GM06990 (cell line): Measurements from ENCODE around the gene DALRD3.

Experiments
- DNase-seq: peaks from one replicate; pipeline ENCODE4 v3.0.0-alpha.2; 2011; ENCODE audit not compliant: insufficient read length; ENCODE audit errors: extremely low read depth
- H3K27me3 ChIP-seq: replicated peaks from 2 replicates; pipeline ENCODE4 v1.6.0; 2011; ENCODE audit warnings: low read length; ENCODE audit not compliant: control insufficient read depth, insufficient read depth
- H3K36me3 ChIP-seq: 2 replicates; pipeline ENCODE4 v1.5.1; 2011; ENCODE audit warnings: low read length; ENCODE audit not compliant: control insufficient read depth, insufficient read depth
- H3K4me3 ChIP-seq: replicated peaks from 2 replicates; pipeline ENCODE4 v1.5.1; 2011; ENCODE audit warnings: low read depth, mild to moderate bottlenecking, control low read depth, low read length
- CTCF ChIP-seq: IDR thresholded peaks from 2 replicates; pipeline ENCODE4 v1.5.1; 2011; ENCODE audit warnings: low read length, control low read depth, mild to moderate bottlenecking, inconsistent platforms; ENCODE audit not compliant: insufficient read depth, poor library complexity, severe bottlenecking

DALRD3 gene

DNA sequence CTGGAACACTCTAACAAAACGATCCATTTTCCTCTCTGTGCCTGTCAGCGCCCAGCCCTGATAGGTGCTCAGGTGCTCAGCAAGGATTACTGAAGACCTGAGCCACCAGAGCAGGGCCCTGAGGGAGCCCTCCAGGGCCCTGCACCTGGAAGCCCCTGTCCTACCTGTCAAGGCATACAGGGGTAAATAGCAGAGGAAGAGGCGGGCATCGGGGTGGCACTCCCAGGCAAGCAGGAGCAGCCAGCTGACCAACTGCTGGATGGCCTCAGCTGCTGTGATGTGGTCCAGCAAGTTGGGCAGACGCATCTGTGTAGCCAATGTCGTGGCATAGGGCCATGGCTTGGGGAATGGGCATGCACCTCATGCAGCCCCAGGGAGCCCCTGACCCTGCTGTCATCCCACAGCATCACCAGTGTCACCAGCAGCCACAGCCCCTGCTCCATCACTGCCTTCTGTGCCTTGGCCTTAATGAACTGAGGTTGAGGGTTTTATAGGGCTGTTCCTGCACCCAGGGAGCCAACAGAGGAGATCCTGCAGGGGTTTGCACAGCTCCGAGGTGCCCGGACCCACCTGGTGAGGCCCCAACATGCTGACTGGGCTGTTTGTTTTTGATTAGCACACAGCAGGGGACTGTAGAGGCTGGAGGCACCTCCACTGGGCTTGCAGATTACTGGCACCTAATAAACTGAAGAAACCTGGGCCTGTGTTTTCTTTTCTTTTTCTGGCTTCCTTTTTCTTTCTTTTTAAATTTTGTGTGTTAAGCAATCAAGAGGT is 19.1 kb downstream of the DALRD3 start:
- Histone ChIP-seq H3K36me3 (peaks cover 6% of the 10 kb centered on the region), H3K4me3 (no peak overlapping the region), H3K27me3 (no peaks in the 10 kb centered on the region)
- no peak for TF ChIP-seq CTCF
- DNase-seq: no peak

- TF ChIP-seq CTCF: no peak
- Histone ChIP-seq H3K27me3 (no peaks in the 10 kb centered on the region), H3K36me3 (peaks cover 8% of the 10 kb centered on the region), H3K4me3 (no peak overlapping the region)
- DNase-seq: no peak
These were observed 20.4 kb downstream of the DALRD3 start for GRCh38 chr3:48997714-48998637.

GRCh38 chr3:48997102-48997635 is 21.2 kb downstream of the DALRD3 start:
- no peak for DNase-seq
- H3K27me3 ChIP-seq: no peaks in the 10 kb centered on the region
- H3K4me3 ChIP-seq: no peak overlapping the region
- peaks cover 8% of the 10 kb centered on the region for H3K36me3 ChIP-seq
- TF ChIP-seq CTCF: no peak

- no peak for DNase-seq
- no peak for TF ChIP-seq CTCF
- H3K27me3 ChIP-seq: no peaks in the 10 kb centered on the region
These were observed 21.7 kb downstream of the DALRD3 start for GRCh38 chr3:48996640-48997039.

GRCh38 chr3:48993834-48994233 is 24.5 kb downstream of the DALRD3 start:
- peaks cover 8% of the 10 kb centered on the region for H3K36me3 ChIP-seq
- H3K4me3 ChIP-seq: no peak overlapping the region
- no peaks in the 10 kb centered on the region for H3K27me3 ChIP-seq
- no peak for TF ChIP-seq CTCF
- DNase-seq: no peak

More at GRCh38 chr3:48996640-48997039, 21.7 kb downstream of the DALRD3 start:
- Histone ChIP-seq H3K4me3 (no peak overlapping the region), H3K36me3 (peaks cover 8% of the 10 kb centered on the region)
